Fibroblast of lung (primary cell): ENCODE data around the gene CMTR1. TPM values are rescaled to one million over a fixed set of nuclear protein-coding genes. Genes with fewer than 3 reads are reported as not detected.

Experiments used
- DNase-seq, 2 donors: peaks; one replicate each; pipeline versions ENCODE4 v3.0.0 to v3.0.0-alpha.2; 2010; ENCODE audit warnings: low read depth in 2 of 2
- H2AFZ ChIP-seq: 2 replicates; pipeline ENCODE4 v1.5.1; 2012; ENCODE audit warnings: low read length, control low read depth, inconsistent platforms
- H3K27ac ChIP-seq: 2 replicates; pipeline ENCODE4 v1.5.1; 2011; ENCODE audit warnings: low read length, control low read depth; ENCODE audit not compliant: insufficient read depth
- H3K27me3 ChIP-seq: 2 replicates; pipeline ENCODE4 v1.5.1; 2011; ENCODE audit warnings: mild to moderate bottlenecking, low read length; ENCODE audit not compliant: control insufficient read depth, insufficient read depth
- H3K36me3 ChIP-seq: 2 replicates; pipeline ENCODE4 v1.5.1; 2011; ENCODE audit warnings: low read length; ENCODE audit not compliant: control insufficient read depth, insufficient read depth
- H3K4me1 ChIP-seq: 2 replicates; pipeline ENCODE4 v1.5.1; 2011; ENCODE audit warnings: low read length; ENCODE audit not compliant: control insufficient read depth, insufficient read depth; ENCODE audit errors: extremely low read depth
- H3K4me2 ChIP-seq: 2 replicates; pipeline ENCODE4 v1.5.1; 2011; ENCODE audit warnings: low read length, control low read depth; ENCODE audit not compliant: insufficient read depth; ENCODE audit errors: extremely low read depth
- H3K4me3 ChIP-seq, 4 experiments: fragments of 200-600 bp in 1 of 4; sonication (generic) in 1 of 4; replicated peaks in 1 of 4; 2 replicates each; pipeline ENCODE4 v1.5.1; 2011 to 2016; ENCODE audit warnings: low read length in 4 of 4, low read depth in 3 of 4, mild to moderate bottlenecking in 3 of 4, control low read depth in 2 of 4, inconsistent platforms in 1 of 4, mixed read lengths in 1 of 4; ENCODE audit not compliant: insufficient read depth in 1 of 4; ENCODE audit errors: control extremely low read depth in 1 of 4
- H3K79me2 ChIP-seq: 2 replicates; pipeline ENCODE4 v1.5.1; 2012; ENCODE audit warnings: mild to moderate bottlenecking, low read length, inconsistent platforms; ENCODE audit not compliant: control insufficient read depth, insufficient read depth
- H3K9ac ChIP-seq: 2 replicates; pipeline ENCODE4 v1.5.1; 2011; ENCODE audit warnings: mild to moderate bottlenecking, low read length, control low read depth; ENCODE audit not compliant: insufficient read depth
- H3K9me3 ChIP-seq: 2 replicates; pipeline ENCODE4 v1.5.1; 2012; ENCODE audit warnings: low read depth, low read length; ENCODE audit not compliant: control insufficient read depth, insufficient read depth
- H4K20me1 ChIP-seq: 2 replicates; pipeline ENCODE4 v1.5.1; 2011; ENCODE audit warnings: low read length; ENCODE audit not compliant: control insufficient read depth, insufficient read depth; ENCODE audit errors: extremely low read depth
- EZH2 ChIP-seq: IDR thresholded peaks from 2 replicates; pipeline ENCODE4 v1.5.1; 2012; ENCODE audit warnings: low read length, control low read depth, mild to moderate bottlenecking; ENCODE audit errors: missing control alignments
- polyA minus RNA-seq: library from RNA; depleted of rRNA, polyadenylated mRNA; stranded (reverse); fragments of >200 nt; gene quantifications from 2 replicates; pipeline ENCODE4 v1.2.3, GENCODE V29; 2011; ENCODE audit warnings: low replicate concordance
- polyA plus RNA-seq, 2 donors: library from polyadenylated mRNA; depleted of rRNA in 1 of 2; stranded (reverse) in 1 of 2; unstranded in 1 of 2; fragments of >200 nt; gene quantifications; 2 replicates each; pipeline ENCODE4 v1.2.1, GENCODE V29; 2011 to 2012; ENCODE audit warnings: missing spikeins in 1 of 2
- total RNA-seq: library from RNA; depleted of rRNA; stranded (reverse); fragments of >200 nt; gene quantifications from 2 replicates; pipeline ENCODE4 v1.2.1, GENCODE V29; 2014
- TF ChIP-seq, protein P1 (sequence below), 2 donors: IDR thresholded peaks in 1 of 2; conservative IDR thresholded peaks in 1 of 2; 1 replicate in 1 of 2; 2 replicates in 1 of 2; pipeline ENCODE4 v1.5.1; 2011 to 2012; ENCODE audit warnings: low read length in 2 of 2, control low read depth in 1 of 2, inconsistent platforms in 1 of 2, low read depth in 1 of 2, mild to moderate bottlenecking in 1 of 2

CMTR1 gene, protein sequence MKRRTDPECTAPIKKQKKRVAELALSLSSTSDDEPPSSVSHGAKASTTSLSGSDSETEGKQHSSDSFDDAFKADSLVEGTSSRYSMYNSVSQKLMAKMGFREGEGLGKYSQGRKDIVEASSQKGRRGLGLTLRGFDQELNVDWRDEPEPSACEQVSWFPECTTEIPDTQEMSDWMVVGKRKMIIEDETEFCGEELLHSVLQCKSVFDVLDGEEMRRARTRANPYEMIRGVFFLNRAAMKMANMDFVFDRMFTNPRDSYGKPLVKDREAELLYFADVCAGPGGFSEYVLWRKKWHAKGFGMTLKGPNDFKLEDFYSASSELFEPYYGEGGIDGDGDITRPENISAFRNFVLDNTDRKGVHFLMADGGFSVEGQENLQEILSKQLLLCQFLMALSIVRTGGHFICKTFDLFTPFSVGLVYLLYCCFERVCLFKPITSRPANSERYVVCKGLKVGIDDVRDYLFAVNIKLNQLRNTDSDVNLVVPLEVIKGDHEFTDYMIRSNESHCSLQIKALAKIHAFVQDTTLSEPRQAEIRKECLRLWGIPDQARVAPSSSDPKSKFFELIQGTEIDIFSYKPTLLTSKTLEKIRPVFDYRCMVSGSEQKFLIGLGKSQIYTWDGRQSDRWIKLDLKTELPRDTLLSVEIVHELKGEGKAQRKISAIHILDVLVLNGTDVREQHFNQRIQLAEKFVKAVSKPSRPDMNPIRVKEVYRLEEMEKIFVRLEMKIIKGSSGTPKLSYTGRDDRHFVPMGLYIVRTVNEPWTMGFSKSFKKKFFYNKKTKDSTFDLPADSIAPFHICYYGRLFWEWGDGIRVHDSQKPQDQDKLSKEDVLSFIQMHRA
- total RNA-seq, result 42.6 and 44.8 TPM in 2 replicates
- polyA plus RNA-seq, result 27.0 and 32.4 TPM in 2 replicates
- polyA plus RNA-seq (2012), result 27.0 and 31.9 TPM in 2 replicates
- 34.4 and 41.6 TPM in 2 replicates for polyA minus RNA-seq

DNA sequence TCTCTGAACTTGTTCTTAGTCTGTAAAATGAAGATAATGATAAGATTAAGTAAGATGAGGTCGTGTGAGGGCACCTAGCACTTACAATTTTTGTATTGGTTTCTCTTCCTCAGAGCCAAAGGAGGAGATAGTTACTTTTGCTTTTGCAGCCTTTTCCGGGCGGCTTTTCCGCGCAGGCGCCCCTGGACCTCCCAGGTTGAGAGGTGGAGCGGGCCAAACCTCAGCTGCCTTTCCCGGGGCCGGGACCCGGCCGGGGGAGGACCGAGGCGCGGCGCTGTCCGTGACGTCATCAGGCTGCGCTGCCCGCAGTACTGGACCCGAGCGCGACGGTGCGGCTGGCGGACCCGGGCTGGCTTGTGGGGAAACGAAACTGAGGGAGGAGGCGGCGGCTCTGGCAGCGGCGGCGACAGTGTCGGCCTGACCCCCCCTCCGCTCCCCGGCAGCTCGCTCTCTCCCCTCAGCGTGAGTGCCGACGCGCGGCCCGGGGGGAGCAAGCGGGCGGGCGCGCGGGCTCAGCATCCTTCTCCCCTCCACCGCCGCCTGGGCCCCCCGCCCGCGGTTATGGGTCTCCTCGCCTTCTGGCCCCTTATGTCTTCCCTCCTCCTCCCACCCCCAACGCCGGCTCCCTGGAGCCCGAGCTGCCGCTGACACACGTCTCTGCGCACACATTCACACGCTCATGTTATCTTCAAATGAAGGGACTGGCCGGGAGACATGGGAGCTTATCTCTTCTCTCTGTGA lies at the start of gene CMTR1:
Gene CMTR1 (plus strand): TSS at position 306 of the 741 bp plus-strand sequence. CDS start 2,409 bp downstream, outside the sequence.
- Histone ChIP-seq H2AFZ (peak within 1 kb of the TSS; percentile 88), H3K9me3 (no peaks in the 10 kb centered on the region), H4K20me1 (no peaks in the 10 kb centered on the region), H3K4me2 (peak within 1 kb of the TSS; percentile 96), H3K79me2 (peaks cover 19% of the 10 kb centered on the region), H3K36me3 (peaks cover 3% of the 10 kb centered on the region), H3K4me1 (no peaks in the 10 kb centered on the region), H3K27ac (peak within 1 kb of the TSS; percentile 85), H3K4me3 (peak within 1 kb of the TSS; percentile 57 to 96 (median 82)), H3K27me3 (no peaks in the 10 kb centered on the region), H3K9ac (peak within 1 kb of the TSS; percentile 82)
- peak; percentile 88 to 90 for DNase-seq
- no peak for TF ChIP-seq EZH2
- TF ChIP-seq, protein P1, sequence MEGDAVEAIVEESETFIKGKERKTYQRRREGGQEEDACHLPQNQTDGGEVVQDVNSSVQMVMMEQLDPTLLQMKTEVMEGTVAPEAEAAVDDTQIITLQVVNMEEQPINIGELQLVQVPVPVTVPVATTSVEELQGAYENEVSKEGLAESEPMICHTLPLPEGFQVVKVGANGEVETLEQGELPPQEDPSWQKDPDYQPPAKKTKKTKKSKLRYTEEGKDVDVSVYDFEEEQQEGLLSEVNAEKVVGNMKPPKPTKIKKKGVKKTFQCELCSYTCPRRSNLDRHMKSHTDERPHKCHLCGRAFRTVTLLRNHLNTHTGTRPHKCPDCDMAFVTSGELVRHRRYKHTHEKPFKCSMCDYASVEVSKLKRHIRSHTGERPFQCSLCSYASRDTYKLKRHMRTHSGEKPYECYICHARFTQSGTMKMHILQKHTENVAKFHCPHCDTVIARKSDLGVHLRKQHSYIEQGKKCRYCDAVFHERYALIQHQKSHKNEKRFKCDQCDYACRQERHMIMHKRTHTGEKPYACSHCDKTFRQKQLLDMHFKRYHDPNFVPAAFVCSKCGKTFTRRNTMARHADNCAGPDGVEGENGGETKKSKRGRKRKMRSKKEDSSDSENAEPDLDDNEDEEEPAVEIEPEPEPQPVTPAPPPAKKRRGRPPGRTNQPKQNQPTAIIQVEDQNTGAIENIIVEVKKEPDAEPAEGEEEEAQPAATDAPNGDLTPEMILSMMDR (conservative IDR thresholded peaks at IDR 0.05 in 1 of 2, IDR thresholded peaks at IDR 0.05 in 1 of 2; ENCODE audit: low read depth in 1 of 2, low read length in 2 of 2), result no peak

GRCh38 chr6:37388578-37388977 lies 44.4 kb upstream of the CMTR1 start:
- Histone ChIP-seq H3K27me3 (no peaks in the 10 kb centered on the region), H3K4me2 (no peak overlapping the region), H3K9ac (no peak overlapping the region), H3K79me2 (no peaks in the 10 kb centered on the region), H3K36me3 (peaks cover 5% of the 10 kb centered on the region), H2AFZ (no peak overlapping the region), H3K4me3 (no peak overlapping the region), H3K27ac (no peak overlapping the region), H4K20me1 (no peaks in the 10 kb centered on the region), H3K4me1 (no peaks in the 10 kb centered on the region), H3K9me3 (no peaks in the 10 kb centered on the region)
- TF ChIP-seq EZH2, result no peak
- TF ChIP-seq, protein P1 (conservative IDR thresholded peaks at IDR 0.05 in 1 of 2, IDR thresholded peaks at IDR 0.05 in 1 of 2; ENCODE audit: low read depth in 1 of 2, low read length in 2 of 2), result no peak
- DNase-seq, result no peak
